HG02763 (cell line): ENCODE data around the gene DGAT2L6.
"Not testable (repeated sequence)": the region's sequence is repeated elsewhere in the genome, so short reads cannot be mapped to it uniquely, and the experiment has no call there.

Source experiments
- ATAC-seq: cut with Tn5 transposase; IDR thresholded peaks from one replicate; pipeline ENCODE4 v1.9.1; 2021; ENCODE audit warnings: mild to moderate bottlenecking, moderate library complexity; ENCODE audit not compliant: unreplicated experiment

Gene DGAT2L6

GRCh38 chrX:70196961-70197720, 19.9 kb downstream of the DGAT2L6 start:
- ATAC-seq: peak; percentile 75

- no peak for ATAC-seq
Measured at GRCh38 chrX:70201732-70202131, 24.4 kb downstream of the DGAT2L6 start.

- ATAC-seq: no peak
Measured at GRCh38 chrX:70208479-70208878, 31.2 kb downstream of the DGAT2L6 start.

- not testable (repeated sequence) for ATAC-seq
Measured at GRCh38 chrX:70209570-70209969, 32.3 kb downstream of the DGAT2L6 start.

GRCh38 chrX:70219938-70220764, 42.9 kb downstream of the DGAT2L6 start:
- no peak for ATAC-seq

- no peak for ATAC-seq
Measured at GRCh38 chrX:70226048-70226447, 48.8 kb downstream of the DGAT2L6 start.

GRCh38 chrX:70226687-70227086, 49.4 kb downstream of the DGAT2L6 start:
- no peak for ATAC-seq

GRCh38 chrX:70231666-70232065, 54.4 kb downstream of the DGAT2L6 start:
- no peak for ATAC-seq

GRCh38 chrX:70234355-70234754, 57.1 kb downstream of the DGAT2L6 start, which contains the start of gene AWAT1:
AWAT1 (plus strand) TSS chrX:70234655; CDS start chrX:70234696, 41 bp downstream.
- no peak for ATAC-seq

- ATAC-seq: no peak
Measured at GRCh38 chrX:70240751-70241150, 63.5 kb downstream of the DGAT2L6 start.

GRCh38 chrX:70241501-70241900, 64.2 kb downstream of the DGAT2L6 start:
- ATAC-seq: no peak

GRCh38 chrX:70243601-70244000, 66.3 kb downstream of the DGAT2L6 start:
- not testable (repeated sequence) for ATAC-seq

- ATAC-seq: no peak
Measured at GRCh38 chrX:70244881-70245280, 67.6 kb downstream of the DGAT2L6 start.

GRCh38 chrX:70247252-70247651, 70.0 kb downstream of the DGAT2L6 start:
- ATAC-seq: no peak

- ATAC-seq: no peak
Measured at GRCh38 chrX:70252491-70252890, 75.2 kb downstream of the DGAT2L6 start.

GRCh38 chrX:70253377-70254062, 76.2 kb downstream of the DGAT2L6 start:
- no peak for ATAC-seq

GRCh38 chrX:70254063-70254400, 76.7 kb downstream of the DGAT2L6 start:
- no peak for ATAC-seq

GRCh38 chrX:70254909-70255308, 77.6 kb downstream of the DGAT2L6 start:
- no peak for ATAC-seq
